Cortex of kidney (tissue), 1 donor: Measurements from ENCODE around the gene TFR2.

Source experiments
- DNase-seq: peaks from one replicate; lab custom pipeline; 2025; lab: John Stamatoyannopoulos, UW

The TFR2 gene

GRCh38 chr7:100641463-100641859 is at the start of gene TFR2:
TFR2 (minus strand) TSS chr7:100641552; CDS start chr7:100641509, 43 bp downstream.
- DNase-seq = no peak

- no peak for DNase-seq
Observed at GRCh38 chr7:100689230-100690135, 48.1 kb upstream of the TFR2 start.

- DNase-seq = no peak
Observed at GRCh38 chr7:100688326-100688860, 47.0 kb upstream of the TFR2 start.

- DNase-seq = no peak
Observed at GRCh38 chr7:100687751-100688300, 46.5 kb upstream of the TFR2 start.

- DNase-seq = no peak
Observed at GRCh38 chr7:100687261-100687660, 45.9 kb upstream of the TFR2 start.

GRCh38 chr7:100686822-100687211 is 45.5 kb upstream of the TFR2 start:
- no peak for DNase-seq

GRCh38 chr7:100686201-100686821 is 45.0 kb upstream of the TFR2 start:
- no peak for DNase-seq

- DNase-seq = no peak
Observed at GRCh38 chr7:100685631-100686145, 44.3 kb upstream of the TFR2 start.

- no peak for DNase-seq
Observed at GRCh38 chr7:100685049-100685605, 43.8 kb upstream of the TFR2 start.

- no peak for DNase-seq
Observed at GRCh38 chr7:100684534-100685042, 43.2 kb upstream of the TFR2 start.

- no peak for DNase-seq
Observed at GRCh38 chr7:100683659-100684533, 42.5 kb upstream of the TFR2 start.

- DNase-seq = no peak
Observed at GRCh38 chr7:100682991-100683658, 41.8 kb upstream of the TFR2 start.

GRCh38 chr7:100682228-100682741 is 40.9 kb upstream of the TFR2 start:
- no peak for DNase-seq

GRCh38 chr7:100681491-100682227 is 40.3 kb upstream of the TFR2 start:
- DNase-seq = no peak

- DNase-seq = no peak
Observed at GRCh38 chr7:100680576-100681271, 39.4 kb upstream of the TFR2 start.

GRCh38 chr7:100679927-100680575 is 38.7 kb upstream of the TFR2 start:
- no peak for DNase-seq

- DNase-seq = no peak
Observed at GRCh38 chr7:100679129-100679926, 38.0 kb upstream of the TFR2 start.
